Fibroblast of skin of right biceps (primary cell): ENCODE measurements around the gene ATPAF2.
A peak's percentile ranks its signal among the peaks of the same experiment; 100 is the strongest.

ENCODE experiments used
- DNase-seq: peaks from one replicate; pipeline ENCODE4 v3.0.0-alpha.2; 2013

ATPAF2 gene

DNA sequence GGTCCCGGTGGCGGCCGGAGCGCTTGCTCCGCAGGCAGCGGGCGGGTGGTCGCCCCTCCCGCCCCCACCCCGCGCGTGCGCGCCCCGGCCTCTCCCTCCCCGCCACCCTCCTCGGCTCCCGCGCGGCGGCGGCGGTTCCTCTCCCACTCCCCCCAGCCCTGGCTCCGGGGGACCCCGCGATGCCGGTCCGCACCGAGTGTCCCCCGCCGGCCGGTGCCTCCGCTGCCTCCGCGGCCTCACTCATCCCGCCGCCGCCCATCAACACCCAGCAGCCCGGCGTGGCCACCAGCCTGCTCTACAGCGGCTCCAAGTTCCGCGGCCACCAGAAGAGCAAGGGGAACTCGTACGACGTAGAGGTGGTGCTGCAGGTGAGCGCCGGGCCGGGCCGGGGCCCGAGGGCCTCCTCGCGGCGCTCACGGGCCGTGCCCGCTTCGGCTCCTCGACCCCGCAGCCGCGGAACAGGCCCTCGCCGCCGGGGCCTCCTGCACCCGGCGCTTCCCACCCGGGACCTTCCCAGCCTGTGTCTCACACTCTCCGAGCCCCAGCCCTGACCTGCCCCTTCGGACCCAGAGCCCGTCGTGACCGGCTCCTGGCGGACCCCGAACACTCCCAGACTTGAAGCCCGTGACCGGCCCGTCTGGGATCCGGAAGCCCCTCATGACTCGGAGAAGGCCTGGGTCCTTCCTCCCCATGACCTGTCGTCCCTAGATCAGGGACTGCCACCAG is 730 bp upstream of the ATPAF2 start:
- no peak for DNase-seq

- no peak for DNase-seq
Observed at GRCh38 chr17:18038149-18038850, 668 bp downstream of the ATPAF2 start.

- no peak for DNase-seq
Observed at GRCh38 chr17:18037486-18037885, 1.5 kb downstream of the ATPAF2 start.

- DNase-seq, result no peak
Observed at GRCh38 chr17:18035704-18036103, 3.3 kb downstream of the ATPAF2 start.

DNA sequence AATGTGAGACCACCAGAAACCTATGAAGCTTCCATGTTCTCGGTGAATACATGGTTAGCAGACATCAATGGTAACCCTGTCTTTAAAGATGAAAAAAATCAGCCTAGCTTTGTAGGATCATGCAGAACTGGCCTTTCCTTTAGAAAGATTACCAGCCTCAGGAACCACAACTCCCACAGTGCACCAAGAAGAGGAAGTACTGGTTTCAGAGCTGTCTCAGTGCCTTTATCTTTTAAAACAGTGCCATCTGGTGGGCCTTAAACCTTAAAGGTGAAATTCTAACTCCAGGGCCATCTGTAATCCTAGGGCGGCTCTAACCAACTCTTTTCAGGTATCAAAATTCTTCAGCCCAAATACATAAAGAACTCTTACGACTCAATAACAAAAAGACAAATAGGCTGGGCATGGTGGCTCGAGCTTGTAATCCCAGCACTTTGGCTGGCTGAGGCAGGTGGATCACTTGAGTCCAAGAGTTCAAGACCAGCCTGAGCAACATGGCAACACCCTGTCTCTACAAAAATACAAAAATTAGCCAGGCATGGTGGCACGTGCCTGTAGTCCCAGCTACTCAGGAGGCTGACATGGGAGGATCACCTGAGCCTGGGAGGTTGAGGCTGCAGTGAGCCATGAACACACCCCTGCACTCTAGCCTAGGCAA is 5.4 kb downstream of the ATPAF2 start:
- peak; percentile 83 for DNase-seq

GRCh38 chr17:18031955-18032354 is 7.0 kb downstream of the ATPAF2 start:
- DNase-seq, result peak; percentile 54

GRCh38 chr17:18028952-18029540 is 9.9 kb downstream of the ATPAF2 start:
- no peak for DNase-seq

- no peak for DNase-seq
Observed at GRCh38 chr17:18028114-18028951, 10.6 kb downstream of the ATPAF2 start.

DNA sequence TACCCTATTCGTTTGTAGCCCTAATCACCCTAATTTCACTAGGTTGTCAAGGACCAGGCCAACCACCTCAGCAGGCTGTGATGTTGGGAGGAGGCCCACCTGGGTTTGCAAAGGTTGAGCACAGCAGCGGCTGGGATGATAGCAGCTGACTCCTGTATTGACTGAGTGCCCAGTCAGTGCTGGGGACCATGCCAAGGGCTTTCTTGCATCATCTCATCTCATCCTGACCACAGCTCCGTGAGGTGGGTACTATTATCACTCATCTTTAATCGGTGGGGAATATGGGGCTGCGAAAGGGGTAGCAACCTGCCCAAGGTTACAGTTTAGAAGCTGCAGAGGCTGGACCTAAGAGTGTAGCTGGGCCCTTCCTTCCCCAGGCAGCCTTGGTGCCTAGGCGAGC is 11.7 kb downstream of the ATPAF2 start:
- no peak for DNase-seq

GRCh38 chr17:18025945-18026776 is 12.8 kb downstream of the ATPAF2 start:
- DNase-seq, result peak; percentile 87

DNA sequence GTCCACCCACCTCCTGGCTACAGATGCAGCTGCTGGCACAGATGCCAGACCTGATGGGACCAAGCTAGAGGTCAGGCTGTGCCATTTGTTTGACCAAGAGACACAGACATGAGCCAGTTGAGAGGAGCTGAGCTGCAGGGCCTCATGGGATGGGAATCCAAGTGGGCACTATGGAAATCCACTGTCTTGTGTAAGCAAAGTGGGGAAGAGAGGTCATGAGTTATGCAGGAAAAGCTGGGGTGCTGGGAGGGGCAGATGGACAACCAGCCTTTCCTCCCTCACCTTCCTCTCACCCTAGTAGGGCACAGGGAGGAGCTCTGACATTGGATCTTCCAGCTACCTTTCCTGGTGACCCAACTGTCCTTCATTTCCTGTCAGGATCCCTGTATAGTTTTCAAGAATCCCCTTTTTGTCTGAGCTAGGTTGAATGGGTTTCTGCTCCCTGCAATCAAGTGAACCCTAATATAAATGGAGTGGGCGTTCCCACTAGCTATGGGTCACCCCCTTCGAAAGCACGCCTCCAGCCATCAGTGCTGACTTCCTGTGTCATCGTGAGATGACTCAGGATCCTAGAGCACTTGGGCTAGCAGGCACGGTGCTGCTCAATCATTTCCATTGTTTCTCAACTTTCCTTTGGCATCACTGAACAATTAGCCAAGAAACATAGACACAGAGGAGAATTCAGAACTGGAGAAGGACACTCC is 13.6 kb downstream of the ATPAF2 start:
- peak; percentile 38 for DNase-seq

- DNase-seq, result no peak
Observed at GRCh38 chr17:18021372-18021771, 17.6 kb downstream of the ATPAF2 start.

DNA sequence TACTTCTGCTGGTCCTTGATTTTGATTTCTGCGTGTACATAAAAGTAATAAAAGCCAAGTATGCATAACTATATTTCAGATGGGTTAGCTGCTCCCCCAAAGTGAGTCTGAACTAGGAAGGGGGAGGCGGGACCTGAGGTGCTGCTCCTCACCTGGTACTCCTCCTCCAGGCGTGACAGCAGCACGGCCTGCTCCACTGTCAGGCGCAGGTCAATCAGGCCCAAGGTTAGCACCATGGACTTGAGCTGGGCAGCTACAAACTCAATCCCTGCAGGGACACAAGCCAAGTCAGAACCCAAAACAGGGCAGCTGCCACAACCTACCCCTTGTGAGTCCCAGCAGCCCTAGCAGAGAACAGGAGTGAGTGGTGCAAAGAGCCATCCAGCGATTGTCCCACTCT is 18.0 kb downstream of the ATPAF2 start:
- no peak for DNase-seq

DNA sequence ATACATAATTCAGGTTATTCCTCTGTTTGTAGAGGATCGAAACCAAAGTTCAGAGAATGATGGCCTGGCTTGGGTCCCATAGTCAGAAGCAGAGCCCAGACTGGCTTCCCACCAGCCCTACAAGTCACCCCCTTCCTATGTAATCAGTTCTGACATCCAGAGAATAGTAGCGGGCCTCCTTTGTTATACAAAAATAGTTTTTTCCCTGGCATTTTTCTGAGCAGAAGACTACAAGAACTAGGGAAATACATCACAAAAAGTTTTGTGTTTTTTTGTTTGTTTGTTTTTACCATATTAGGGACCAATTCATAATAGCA is 19.2 kb downstream of the ATPAF2 start:
- DNase-seq, result no peak

DNA sequence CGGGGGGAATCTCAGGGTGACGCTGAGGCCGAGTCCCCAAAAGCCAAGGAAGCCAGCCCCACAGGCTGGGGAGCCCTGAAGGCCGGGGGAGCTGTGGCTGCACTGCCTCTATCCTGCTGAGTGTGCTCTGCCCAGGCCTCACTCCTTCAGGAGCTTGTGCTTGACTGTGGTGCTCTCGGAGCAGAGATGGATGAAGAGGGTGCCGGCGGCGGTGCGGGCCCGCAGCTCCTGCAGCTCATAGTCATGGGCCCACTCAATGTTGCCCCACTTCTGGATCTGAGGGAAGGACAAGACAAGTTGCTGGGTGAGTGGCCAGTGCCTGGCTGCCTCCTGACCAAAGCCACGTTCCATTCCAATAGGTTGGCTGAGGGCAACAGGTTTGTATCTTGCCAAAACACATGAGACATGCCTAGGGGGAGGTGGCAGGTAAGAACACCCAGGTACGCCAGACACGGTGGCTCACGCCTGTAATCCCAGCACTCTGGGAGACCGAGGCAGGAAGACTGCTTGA is 20.5 kb downstream of the ATPAF2 start:
- no peak for DNase-seq

DNA sequence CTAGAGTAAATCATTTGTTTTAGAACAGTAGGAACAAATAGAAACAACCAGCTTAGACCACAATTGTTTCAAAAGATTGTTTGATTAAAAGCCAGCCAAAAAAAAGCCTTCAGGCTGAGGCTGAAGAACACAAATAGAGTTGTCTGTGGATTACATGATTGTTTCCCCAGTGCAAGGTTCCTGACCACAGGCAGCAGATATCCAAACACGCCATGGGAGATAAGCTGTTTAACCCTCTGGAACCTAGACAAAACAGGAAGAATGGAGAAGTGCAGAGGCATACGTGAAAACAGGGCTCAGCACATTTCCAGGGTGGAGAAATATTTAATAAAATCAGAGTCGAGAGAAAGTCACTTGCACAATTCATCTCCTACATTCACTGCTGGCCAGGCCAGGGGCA is 21.0 kb downstream of the ATPAF2 start:
- DNase-seq, result no peak

DNA sequence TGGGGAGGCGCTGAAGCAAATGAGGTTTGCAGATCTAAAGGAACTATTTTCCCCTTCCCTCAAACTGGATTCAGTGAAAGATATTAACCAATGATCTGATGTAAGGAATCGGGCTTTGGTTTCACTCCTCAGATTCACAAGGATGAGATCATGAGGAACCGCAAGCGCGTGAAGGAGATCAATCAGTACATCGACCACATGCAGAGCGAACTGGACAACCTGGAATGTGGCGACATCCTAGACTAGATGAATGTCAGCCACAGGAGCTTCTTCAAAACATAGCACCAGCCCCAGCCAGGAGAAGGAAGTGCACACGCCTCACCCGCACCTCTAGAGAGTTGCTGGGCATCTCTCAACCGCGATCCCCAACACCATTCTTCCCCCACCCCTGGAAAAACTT is 22.5 kb downstream of the ATPAF2 start:
- peak; percentile 35 for DNase-seq

DNA sequence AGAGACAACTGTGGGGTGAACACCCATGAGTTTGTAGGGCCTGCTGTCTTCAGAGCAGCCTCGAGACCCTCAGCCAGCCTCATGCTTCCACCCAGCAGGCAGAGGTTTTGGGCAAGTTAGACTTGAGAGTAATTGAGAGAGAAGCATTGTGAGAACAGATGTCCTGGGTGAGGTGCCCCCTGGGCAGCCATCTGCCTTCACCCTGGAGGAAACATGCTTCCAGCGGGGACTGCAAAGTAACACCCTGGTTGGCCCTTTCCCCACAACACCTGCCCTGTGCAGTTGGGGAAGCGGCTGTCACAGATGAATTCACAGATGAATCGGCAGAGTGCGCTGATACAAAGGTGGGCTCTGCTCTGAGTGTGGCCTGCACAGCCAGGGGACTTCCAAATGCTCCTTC is 23.4 kb downstream of the ATPAF2 start:
- DNase-seq, result no peak

DNA sequence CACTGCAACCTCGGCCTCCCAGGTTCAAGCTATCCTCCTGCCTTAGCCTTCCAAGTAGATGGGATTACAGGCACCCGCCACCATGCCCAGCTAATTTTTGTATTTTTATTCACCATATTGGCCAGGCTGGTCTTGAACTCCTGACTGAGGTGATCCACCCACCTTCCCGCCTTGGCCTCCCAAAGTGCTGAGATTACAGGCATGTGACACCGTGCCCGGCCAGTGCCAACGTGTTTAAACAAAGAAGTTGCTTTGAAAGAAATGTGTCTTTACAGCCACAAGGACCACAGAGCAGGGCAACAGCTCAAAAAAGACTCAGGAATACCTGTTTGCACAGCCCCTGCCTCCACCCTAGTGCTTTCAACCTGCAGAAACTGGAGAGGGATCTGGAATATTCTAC is 25.0 kb downstream of the ATPAF2 start:
- no peak for DNase-seq

GRCh38 chr17:18011286-18011685 is 27.7 kb downstream of the ATPAF2 start:
- no peak for DNase-seq
